ENCODE results near the gene KIF3A. TPM values are rescaled to one million over a fixed set of nuclear protein-coding genes. Genes with fewer than 3 reads are reported as not detected.

KIF3A gene
- total RNA-seq, 3 donors from 2014 or later = 4.5 to 15.7 (median 11.5) TPM

DNA sequence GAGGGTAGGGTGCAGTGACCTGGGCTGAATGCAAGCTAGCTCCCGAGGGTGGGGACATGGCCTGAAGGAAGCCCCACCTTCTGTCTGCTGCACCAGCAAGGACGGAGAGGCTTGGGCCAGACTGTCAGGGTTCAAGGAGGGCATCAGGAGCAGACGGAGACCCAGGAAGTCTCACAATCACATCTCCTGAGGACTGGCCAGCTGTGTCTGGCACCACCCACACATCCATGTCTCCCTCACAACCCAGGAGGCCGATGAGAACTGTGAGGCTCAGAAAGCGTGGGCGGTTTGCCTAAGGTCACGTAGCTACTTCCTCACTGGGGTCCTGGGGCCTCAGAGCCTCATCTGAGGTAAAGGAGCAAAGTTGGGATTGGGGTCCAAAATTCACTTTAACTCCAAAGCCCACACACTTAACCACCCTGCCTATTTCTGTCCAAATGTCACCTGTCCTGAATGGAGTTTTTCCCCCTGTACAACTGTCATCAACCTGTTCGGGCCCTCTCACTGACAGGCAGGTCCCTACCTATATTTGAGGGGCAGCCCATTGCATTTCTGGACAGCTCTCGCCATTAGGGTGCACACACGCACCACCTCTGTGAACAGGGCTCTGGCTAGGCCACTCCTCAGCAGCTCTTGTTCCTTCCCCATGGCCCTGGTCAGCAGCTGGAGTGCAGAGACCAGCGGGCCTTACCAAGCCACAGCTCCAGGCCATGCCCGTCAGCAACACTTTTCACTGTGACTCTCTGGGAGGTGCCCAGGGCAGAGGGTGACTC is 75.9 kb downstream of the KIF3A start:
- no peaks in the 10 kb centered on the region for H3K9me3 ChIP-seq
- DNase-seq (ENCODE audit: low spot score in 2 of 2) = no peak

DNA sequence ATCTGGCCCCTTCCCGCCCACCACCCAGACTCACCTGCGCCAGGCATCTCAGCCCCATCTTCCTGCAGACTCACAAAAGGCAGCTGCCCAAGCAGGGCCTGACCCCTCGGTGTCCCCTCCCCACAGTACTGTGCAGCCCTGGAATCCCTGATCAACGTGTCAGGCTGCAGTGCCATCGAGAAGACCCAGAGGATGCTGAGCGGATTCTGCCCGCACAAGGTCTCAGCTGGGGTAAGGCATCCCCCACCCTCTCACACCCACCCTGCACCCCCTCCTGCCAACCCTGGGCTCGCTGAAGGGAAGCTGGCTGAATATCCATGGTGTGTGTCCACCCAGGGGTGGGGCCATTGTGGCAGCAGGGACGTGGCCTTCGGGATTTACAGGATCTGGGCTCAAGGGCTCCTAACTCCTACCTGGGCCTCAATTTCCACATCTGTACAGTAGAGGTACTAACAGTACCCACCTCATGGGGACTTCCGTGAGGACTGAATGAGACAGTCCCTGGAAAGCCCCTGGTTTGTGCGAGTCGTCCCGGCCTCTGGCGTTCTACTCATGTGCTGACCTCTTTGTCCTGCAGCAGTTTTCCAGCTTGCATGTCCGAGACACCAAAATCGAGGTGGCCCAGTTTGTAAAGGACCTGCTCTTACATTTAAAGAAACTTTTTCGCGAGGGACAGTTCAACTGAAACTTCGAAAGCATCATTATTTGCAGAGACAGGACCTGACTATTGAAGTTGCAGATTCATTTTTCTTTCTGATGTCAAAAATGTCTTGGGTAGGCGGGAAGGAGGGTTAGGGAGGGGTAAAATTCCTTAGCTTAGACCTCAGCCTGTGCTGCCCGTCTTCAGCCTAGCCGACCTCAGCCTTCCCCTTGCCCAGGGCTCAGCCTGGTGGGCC is 77.5 kb downstream of the KIF3A start:
- Histone ChIP-seq H3K9me3 (no peaks in the 10 kb centered on the region), H3K27ac (no peak overlapping the region), H3K4me3 (no peak overlapping the region), H3K36me3 (no peaks in the 10 kb centered on the region), H3K27me3 (peaks cover 0 to 16% of the 10 kb centered on the region in 2 donors), H3K4me1 (peaks cover 0 to 6% of the 10 kb centered on the region in 2 donors)
- no peak for TF ChIP-seq POLR2AphosphoS5 (IDR thresholded peaks at IDR 0.05)
- TF ChIP-seq, protein P1, sequence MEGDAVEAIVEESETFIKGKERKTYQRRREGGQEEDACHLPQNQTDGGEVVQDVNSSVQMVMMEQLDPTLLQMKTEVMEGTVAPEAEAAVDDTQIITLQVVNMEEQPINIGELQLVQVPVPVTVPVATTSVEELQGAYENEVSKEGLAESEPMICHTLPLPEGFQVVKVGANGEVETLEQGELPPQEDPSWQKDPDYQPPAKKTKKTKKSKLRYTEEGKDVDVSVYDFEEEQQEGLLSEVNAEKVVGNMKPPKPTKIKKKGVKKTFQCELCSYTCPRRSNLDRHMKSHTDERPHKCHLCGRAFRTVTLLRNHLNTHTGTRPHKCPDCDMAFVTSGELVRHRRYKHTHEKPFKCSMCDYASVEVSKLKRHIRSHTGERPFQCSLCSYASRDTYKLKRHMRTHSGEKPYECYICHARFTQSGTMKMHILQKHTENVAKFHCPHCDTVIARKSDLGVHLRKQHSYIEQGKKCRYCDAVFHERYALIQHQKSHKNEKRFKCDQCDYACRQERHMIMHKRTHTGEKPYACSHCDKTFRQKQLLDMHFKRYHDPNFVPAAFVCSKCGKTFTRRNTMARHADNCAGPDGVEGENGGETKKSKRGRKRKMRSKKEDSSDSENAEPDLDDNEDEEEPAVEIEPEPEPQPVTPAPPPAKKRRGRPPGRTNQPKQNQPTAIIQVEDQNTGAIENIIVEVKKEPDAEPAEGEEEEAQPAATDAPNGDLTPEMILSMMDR (IDR thresholded peaks at IDR 0.05) = no peak
- no peak for TF ChIP-seq POLR2A (IDR thresholded peaks at IDR 0.05)
- intact Hi-C loops (cut with DNase I; ENCODE audit: low total_unique reads) = no loop called here
- no peak for DNase-seq (ENCODE audit: low spot score in 2 of 2)

More for the DNA sequence above, 75.9 kb downstream of the KIF3A start:
- H3K4me1 ChIP-seq = no peaks in the 10 kb centered on the region
- H3K27ac ChIP-seq = no peak overlapping the region
- H3K36me3 ChIP-seq = no peaks in the 10 kb centered on the region
- H3K27me3 ChIP-seq = peaks cover 0 to 4% of the 10 kb centered on the region in 2 donors
- no peak overlapping the region for H3K4me3 ChIP-seq
- TF ChIP-seq POLR2A (IDR thresholded peaks at IDR 0.05) (no peak), POLR2AphosphoS5 (IDR thresholded peaks at IDR 0.05) (no peak)
- TF ChIP-seq, protein P1 (IDR thresholded peaks at IDR 0.05) = no peak
- intact Hi-C loops (cut with DNase I; ENCODE audit: low total_unique reads) = no loop called here

DNA sequence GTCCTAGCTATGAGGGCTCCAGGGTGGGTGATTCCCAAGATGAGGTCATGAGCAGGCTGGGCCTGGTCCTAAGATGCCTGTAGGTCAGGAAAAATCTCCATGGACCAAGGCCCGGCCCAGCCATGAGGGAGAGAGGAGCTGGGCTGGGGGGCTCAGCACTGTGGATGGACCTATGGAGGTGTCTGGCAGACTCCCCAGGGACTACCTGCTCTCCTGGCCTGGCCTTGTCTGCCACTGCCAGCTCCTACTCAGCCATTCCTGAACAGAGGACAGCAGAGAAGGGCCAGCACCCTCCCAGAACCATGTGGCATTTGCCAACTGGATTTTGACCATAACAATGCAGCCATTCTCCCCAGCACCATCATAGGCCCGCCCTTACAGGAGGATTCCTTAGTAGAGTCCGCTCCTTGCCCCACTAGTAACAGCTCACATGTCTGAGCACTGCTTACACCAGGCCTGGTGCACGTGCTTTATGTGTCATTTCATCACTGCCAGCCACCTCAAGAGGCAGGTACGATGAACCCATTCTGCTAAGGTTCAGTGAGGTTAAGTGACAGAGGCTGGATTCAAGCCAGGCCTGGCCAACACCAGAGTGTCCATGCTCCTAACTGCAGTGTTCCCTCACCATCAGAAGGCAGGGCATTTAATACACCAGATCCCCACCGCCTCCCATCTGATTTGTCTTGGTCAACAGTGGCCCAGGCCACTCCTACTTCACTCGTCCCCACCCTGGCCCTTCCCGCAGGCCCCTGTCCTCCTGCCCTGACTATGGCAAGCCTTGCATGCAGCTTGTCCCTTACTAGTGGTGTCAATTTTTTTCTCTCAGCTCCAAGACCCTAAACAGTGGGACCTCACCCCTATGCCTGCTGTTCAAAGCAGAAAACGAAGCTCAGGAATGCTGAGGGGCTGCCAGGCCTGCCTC is 78.7 kb downstream of the KIF3A start:
- Histone ChIP-seq H3K27me3 (peaks cover 0 to 16% of the 10 kb centered on the region in 2 donors), H3K4me3 (no peak overlapping the region), H3K36me3 (no peaks in the 10 kb centered on the region), H3K9me3 (no peaks in the 10 kb centered on the region), H3K27ac (no peak overlapping the region), H3K4me1 (peaks cover 0 to 6% of the 10 kb centered on the region in 2 donors)
- intact Hi-C loops (cut with DNase I; ENCODE audit: low total_unique reads) = no loop called here
- no peak for DNase-seq (ENCODE audit: low spot score in 2 of 2)
- no peak for TF ChIP-seq POLR2AphosphoS5 (IDR thresholded peaks at IDR 0.05)
- TF ChIP-seq, protein P1 (IDR thresholded peaks at IDR 0.05) = no peak
- TF ChIP-seq POLR2A (IDR thresholded peaks at IDR 0.05) = no peak

DNA sequence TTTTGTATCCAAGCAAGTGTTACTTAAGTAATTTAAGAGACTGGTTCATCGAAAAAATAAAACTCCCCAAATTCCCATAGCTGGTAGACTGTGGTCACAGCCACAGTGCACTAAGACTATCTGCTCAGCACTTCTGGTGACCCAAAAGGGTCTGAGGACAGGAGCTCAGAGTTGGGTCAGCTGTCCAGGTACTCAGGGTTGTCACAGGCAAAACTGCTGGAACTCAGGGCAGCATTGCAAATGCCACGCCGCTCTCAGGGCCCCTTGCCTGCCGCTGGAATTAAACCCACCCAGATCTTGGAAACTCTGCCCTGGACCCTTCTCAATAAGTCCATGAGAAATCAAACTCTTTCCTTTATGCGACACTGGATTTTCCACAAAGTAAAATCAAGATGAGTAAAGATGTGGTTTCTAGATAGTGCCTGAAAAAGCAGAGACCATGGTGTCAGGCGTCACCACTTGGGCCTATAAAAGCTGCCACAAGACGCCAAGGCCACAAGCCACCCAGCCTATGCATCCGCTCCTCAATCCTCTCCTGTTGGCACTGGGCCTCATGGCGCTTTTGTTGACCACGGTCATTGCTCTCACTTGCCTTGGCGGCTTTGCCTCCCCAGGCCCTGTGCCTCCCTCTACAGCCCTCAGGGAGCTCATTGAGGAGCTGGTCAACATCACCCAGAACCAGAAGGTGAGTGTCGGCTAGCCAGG is 79.5 kb downstream of the KIF3A start, which contains the start of gene IL13:
Gene IL13, plus strand, starts transcription at position 498 of the 705 bp plus-strand sequence. Its CDS starts 14 bp downstream, at position 512.
- intact Hi-C loops (cut with DNase I; ENCODE audit: low total_unique reads) = no loop called here
- H3K27me3 ChIP-seq = peaks cover 0 to 16% of the 10 kb centered on the region in 2 donors
- no peak for DNase-seq (ENCODE audit: low spot score in 2 of 2)
- no peaks in the 10 kb centered on the region for H3K36me3 ChIP-seq
- H3K27ac ChIP-seq = no peak within 1 kb of the TSS
- no peak within 1 kb of the TSS for H3K4me3 ChIP-seq
- H3K4me1 ChIP-seq = peaks cover 0 to 6% of the 10 kb centered on the region in 2 donors
- TF ChIP-seq POLR2AphosphoS5 (IDR thresholded peaks at IDR 0.05) (no peak), POLR2A (IDR thresholded peaks at IDR 0.05) (no peak)
- TF ChIP-seq, protein P1 (IDR thresholded peaks at IDR 0.05) = no peak
- no peaks in the 10 kb centered on the region for H3K9me3 ChIP-seq
